ENCODE results near the gene TSPAN15. TPM values are rescaled to one million over a fixed set of nuclear protein-coding genes. Genes with fewer than 3 reads are reported as not detected.

TSPAN15 gene
- total and polyA plus RNA-seq, 2 of the 4 experiments (the other 2 are of a cell fraction), result 0.48 TPM; not detected in 1

GRCh38 chr10:69502589-69502988 lies 51.3 kb downstream of the TSPAN15 start:
- H3K9ac ChIP-seq (ENCODE audit: low read depth, low read length), result no peak overlapping the region
- no peaks in the 10 kb centered on the region for H3K79me1 ChIP-seq (ENCODE audit: low read depth in 1 of 2, low read length in 2 of 2)
- ATAC-seq (ENCODE audit: low read depth), result no peak
- no peak overlapping the region for H4K91ac ChIP-seq (ENCODE audit: insufficient read depth, low read depth, low read length)
- H3K9me1 ChIP-seq (ENCODE audit: insufficient read depth, low read length), result no peaks in the 10 kb centered on the region
- dilution Hi-C loops (cut with HindIII; ENCODE audit: low sequenced_read_pairs, unreplicated experiment) (no loop called here), intact Hi-C loops (cut with micrococcal nuclease) (no loop called here), in situ Hi-C loops (cut with MboI; ENCODE audit: low sequenced_read_pairs) (loop anchor here (5.0 to 25.0 kb wide), 3 partner anchors 75 to 410 kb away; no protein-coding TSS in a partner anchor)
- no peak overlapping the region for H2AK9ac ChIP-seq (replicated peaks; ENCODE audit: low read depth, low read length, poor library complexity)
- no peak overlapping the region for H3K18ac ChIP-seq (ENCODE audit: low read depth, low read length)
- peaks cover 60% of the 10 kb centered on the region for H3K27me3 ChIP-seq (ENCODE audit: control insufficient read depth, insufficient read depth, low read length)
- no peak overlapping the region for H2BK120ac ChIP-seq (ENCODE audit: low read depth, low read length)
- no peak overlapping the region for H3K56ac ChIP-seq (ENCODE audit: extremely low read depth, insufficient read depth, low read length)
- POLR2A ChIA-PET (ENCODE audit: unreplicated experiment), result no interaction called here
- no TSS peak for BruUV-seq (replicated peaks)
- H3K4me2 ChIP-seq (ENCODE audit: low read depth, low read length), result no peak overlapping the region
- no peak overlapping the region for H3K23ac ChIP-seq (ENCODE audit: low read depth, low read length)
- H3K36me3 ChIP-seq (ENCODE audit: control insufficient read depth, insufficient read depth, low read length), result no peaks in the 10 kb centered on the region
- H4K20me1 ChIP-seq (ENCODE audit: insufficient read depth, low read length), result no peaks in the 10 kb centered on the region
- H4K5ac ChIP-seq (ENCODE audit: low read depth, low read length), result no peak overlapping the region
- no peak overlapping the region for H2AFZ ChIP-seq (replicated peaks; ENCODE audit: low read length, poor library complexity)
- H2BK5ac ChIP-seq (ENCODE audit: low read depth, low read length, poor library complexity, severe bottlenecking), result no peak overlapping the region
- TF ChIP-seq, protein P1, sequence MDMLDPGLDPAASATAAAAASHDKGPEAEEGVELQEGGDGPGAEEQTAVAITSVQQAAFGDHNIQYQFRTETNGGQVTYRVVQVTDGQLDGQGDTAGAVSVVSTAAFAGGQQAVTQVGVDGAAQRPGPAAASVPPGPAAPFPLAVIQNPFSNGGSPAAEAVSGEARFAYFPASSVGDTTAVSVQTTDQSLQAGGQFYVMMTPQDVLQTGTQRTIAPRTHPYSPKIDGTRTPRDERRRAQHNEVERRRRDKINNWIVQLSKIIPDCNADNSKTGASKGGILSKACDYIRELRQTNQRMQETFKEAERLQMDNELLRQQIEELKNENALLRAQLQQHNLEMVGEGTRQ (IDR thresholded peaks at IDR 0.05; ENCODE audit: low read depth, low read length), result no peak
- no peak for TF ChIP-seq SMC3 (IDR thresholded peaks at IDR 0.05; ENCODE audit: low read depth, low read length)
- TF ChIP-seq, protein P2, sequence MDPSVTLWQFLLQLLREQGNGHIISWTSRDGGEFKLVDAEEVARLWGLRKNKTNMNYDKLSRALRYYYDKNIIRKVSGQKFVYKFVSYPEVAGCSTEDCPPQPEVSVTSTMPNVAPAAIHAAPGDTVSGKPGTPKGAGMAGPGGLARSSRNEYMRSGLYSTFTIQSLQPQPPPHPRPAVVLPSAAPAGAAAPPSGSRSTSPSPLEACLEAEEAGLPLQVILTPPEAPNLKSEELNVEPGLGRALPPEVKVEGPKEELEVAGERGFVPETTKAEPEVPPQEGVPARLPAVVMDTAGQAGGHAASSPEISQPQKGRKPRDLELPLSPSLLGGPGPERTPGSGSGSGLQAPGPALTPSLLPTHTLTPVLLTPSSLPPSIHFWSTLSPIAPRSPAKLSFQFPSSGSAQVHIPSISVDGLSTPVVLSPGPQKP (IDR thresholded peaks at IDR 0.05; ENCODE audit: borderline replicate concordance, low read depth, low read length), result no peak
- no peak for TF ChIP-seq RFX5 (IDR thresholded peaks at IDR 0.05; ENCODE audit: low read depth, low read length)
- TF ChIP-seq NFE2L2 (IDR thresholded peaks at IDR 0.05; ENCODE audit: low read depth, low read length), result no peak
- no peak for TF ChIP-seq MAZ (IDR thresholded peaks at IDR 0.05; ENCODE audit: borderline replicate concordance, low read depth, low read length)
- no peak for TF ChIP-seq POLR2A (IDR thresholded peaks at IDR 0.05; ENCODE audit: low read depth, low read length)
- no peak for TF ChIP-seq CEBPB (IDR thresholded peaks at IDR 0.05; ENCODE audit: low read depth, low read length)
- TF ChIP-seq MXI1 (IDR thresholded peaks at IDR 0.05; ENCODE audit: borderline replicate concordance, low read depth, low read length), result no peak
- TF ChIP-seq RCOR1 (IDR thresholded peaks at IDR 0.05; ENCODE audit: insufficient replicate concordance, low read length), result no peak
- TF ChIP-seq CTCF (conservative IDR thresholded peaks at IDR 0.05; ENCODE audit: low read depth, low read length), result no peak
- TF ChIP-seq MAFK (IDR thresholded peaks at IDR 0.05; ENCODE audit: low read depth, low read length), result no peak
- TF ChIP-seq FOS (IDR thresholded peaks at IDR 0.05; ENCODE audit: low read depth, low read length), result no peak
- 80% methylated on average over 1 of the region's 4 CpGs; no CpG with 5 or more reads in 1 of the 2 experiments for WGBS, 2 experiments (ENCODE audit: extremely low coverage in 2 of 2, insufficient read length in 1 of 2)
- H3K27ac ChIP-seq (ENCODE audit: insufficient read depth, low read length), result no peak overlapping the region
- no peak overlapping the region for H2BK20ac ChIP-seq (ENCODE audit: low read depth, low read length)
- DNase-seq, result no peak
- no peak overlapping the region for H4K8ac ChIP-seq (ENCODE audit: low read depth in 2 of 2, low read length in 2 of 2)
- H3K9me3 ChIP-seq (ENCODE audit: control insufficient read depth, insufficient read depth, low read length), result no peaks in the 10 kb centered on the region
- no peak overlapping the region for H2AK5ac ChIP-seq (ENCODE audit: low read depth, low read length)
- H3K14ac ChIP-seq (replicated peaks; ENCODE audit: low read depth, low read length), result no peak overlapping the region
- H2BK15ac ChIP-seq (ENCODE audit: low read depth, low read length), result no peak overlapping the region
- no peaks in the 10 kb centered on the region for H3K4me1 ChIP-seq (ENCODE audit: control insufficient read depth, insufficient read depth, low read length)
- H3K4me3 ChIP-seq (ENCODE audit: insufficient read depth, low read depth, low read length), result no peak overlapping the region
- CTCF ChIA-PET, result interaction anchor here (0.7 kb wide), 1 partner anchor 86 kb away, joined by 4 read pairs; the partner anchor contains the start of gene TACR2
- no peak overlapping the region for H3K4ac ChIP-seq (ENCODE audit: low read depth, low read length)
